C4-2B (cell line): ENCODE measurements around the gene ABHD14A.

Experiments
- H3K27ac ChIP-seq: fragments of 450-650 bp; 2 replicates; pipeline ENCODE4 v1.5.1; 2017
- ZFX ChIP-seq: fragments of 450-650 bp; IDR thresholded peaks from 2 replicates; pipeline ENCODE4 v1.6.1; 2017
- TF ChIP-seq, protein P1 (sequence below): fragments of 450-650 bp; conservative IDR thresholded peaks from 2 replicates; pipeline ENCODE4 v1.5.1; 2017; ENCODE audit warnings: mild to moderate bottlenecking

Gene ABHD14A

DNA sequence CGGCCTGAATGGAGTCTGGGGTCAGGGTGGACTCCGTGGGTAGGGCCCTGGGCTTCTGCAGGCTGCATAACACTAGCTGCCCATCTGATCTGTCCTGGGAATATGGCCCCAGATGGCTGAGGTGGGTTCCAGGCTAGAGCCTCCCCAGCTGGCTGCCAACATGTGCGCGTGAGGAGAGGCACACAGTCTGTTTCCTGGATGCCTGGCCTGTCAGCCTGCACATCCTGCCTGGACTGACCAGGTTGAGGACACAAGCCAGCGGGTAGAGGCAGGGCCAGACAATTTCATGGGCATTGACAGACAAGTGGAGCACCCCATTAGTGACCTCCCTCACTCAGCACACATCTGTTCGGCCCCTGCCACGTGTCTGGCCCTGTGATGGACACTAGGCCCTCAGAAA is 50.6 kb downstream of the ABHD14A start:
- no peak overlapping the region for H3K27ac ChIP-seq
- TF ChIP-seq, protein P1, sequence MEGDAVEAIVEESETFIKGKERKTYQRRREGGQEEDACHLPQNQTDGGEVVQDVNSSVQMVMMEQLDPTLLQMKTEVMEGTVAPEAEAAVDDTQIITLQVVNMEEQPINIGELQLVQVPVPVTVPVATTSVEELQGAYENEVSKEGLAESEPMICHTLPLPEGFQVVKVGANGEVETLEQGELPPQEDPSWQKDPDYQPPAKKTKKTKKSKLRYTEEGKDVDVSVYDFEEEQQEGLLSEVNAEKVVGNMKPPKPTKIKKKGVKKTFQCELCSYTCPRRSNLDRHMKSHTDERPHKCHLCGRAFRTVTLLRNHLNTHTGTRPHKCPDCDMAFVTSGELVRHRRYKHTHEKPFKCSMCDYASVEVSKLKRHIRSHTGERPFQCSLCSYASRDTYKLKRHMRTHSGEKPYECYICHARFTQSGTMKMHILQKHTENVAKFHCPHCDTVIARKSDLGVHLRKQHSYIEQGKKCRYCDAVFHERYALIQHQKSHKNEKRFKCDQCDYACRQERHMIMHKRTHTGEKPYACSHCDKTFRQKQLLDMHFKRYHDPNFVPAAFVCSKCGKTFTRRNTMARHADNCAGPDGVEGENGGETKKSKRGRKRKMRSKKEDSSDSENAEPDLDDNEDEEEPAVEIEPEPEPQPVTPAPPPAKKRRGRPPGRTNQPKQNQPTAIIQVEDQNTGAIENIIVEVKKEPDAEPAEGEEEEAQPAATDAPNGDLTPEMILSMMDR: no peak
- TF ChIP-seq ZFX: no peak

DNA sequence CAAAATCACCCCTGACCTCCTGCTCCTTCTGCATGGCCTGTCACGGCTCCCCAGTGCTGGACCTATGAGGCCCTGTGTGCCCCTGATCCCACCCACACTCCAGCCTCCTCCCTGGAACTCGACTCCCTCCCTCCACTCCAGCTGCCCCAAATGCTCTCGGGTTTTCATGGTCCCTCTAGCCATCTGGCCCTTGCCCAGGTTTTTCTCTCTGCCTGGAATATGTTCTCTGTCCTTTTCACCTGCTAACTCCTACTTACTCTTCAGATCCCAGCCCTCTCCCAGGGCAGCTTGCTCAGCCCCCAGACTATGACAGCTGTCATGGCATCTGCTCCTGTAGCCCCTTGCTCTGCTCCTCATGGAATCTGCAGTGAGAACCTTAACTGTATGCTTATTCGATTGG is 51.2 kb downstream of the ABHD14A start:
- no peak overlapping the region for H3K27ac ChIP-seq

DNA sequence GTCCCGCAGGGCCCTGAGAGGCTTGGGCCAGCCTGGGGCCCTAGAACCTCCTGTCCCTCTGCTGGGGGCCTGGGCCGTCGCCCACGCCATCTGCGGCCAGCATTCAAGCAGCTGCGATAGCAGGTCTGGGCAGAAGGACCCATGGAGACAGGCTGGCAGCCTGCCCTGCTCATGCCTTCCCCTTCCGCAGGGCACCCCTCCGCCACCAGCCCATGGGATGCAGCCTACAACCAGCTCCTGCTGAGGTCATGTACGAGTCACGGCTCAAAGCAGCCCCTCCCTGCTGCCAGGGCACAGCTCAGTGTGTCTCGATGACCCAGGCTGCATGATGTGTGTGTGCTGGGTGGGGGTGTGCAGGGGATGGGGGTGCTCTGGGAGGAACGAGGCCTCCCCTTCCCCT is 53.7 kb downstream of the ABHD14A start:
- TF ChIP-seq ZFX: no peak
- TF ChIP-seq, protein P1: no peak
- H3K27ac ChIP-seq: no peak overlapping the region

More for the DNA sequence above, 51.2 kb downstream of the ABHD14A start:
- TF ChIP-seq, protein P1: no peak
- TF ChIP-seq ZFX: no peak

DNA sequence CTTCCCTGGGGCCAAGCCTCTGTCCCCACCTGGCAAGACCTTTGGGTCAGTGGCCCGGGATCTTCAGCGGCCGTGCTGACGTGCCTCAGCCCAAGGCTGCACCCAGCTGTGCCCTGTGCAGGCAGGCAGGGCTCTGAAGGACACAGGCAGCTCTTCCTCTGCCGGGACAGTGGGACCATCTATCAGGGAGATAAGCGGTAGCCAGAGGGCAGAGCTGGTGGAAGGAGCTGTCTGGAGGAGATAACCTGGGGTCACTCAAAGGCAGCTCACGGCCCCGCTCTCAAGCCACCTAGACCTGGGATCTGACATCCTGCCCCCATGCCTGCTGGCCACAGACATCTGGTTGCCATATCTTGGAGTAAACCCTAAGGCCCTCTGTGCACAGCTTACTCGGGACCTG is 54.2 kb downstream of the ABHD14A start:
- no peak for TF ChIP-seq ZFX
- TF ChIP-seq, protein P1: no peak

DNA sequence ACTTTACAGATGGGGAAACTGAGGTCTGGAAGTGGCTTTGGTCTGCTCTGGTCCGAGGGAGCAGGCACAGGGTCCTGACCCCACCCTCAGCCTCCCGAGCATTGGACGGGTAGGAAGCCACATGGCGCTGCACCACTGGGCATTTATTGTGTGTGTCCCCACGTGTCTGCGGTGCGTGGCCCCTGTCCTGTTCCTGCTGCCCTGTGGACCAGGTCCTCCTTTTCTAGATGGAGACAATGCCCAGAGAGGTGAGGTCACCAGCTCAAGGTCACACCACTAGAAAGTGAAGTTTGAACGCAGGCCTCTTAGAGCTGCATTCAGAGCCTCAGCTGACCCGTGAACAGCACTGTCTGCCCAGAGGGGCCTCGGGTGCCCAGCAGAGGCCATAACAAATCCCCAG is 54.7 kb downstream of the ABHD14A start:
- TF ChIP-seq ZFX: no peak
- TF ChIP-seq, protein P1: no peak
- no peak overlapping the region for H3K27ac ChIP-seq

More for the DNA sequence above, 54.2 kb downstream of the ABHD14A start:
- no peak overlapping the region for H3K27ac ChIP-seq
